ENCODE results near the gene TMEM218.

The TMEM218 gene

GRCh38 chr11:125111343-125112207 is at the start of gene TMEM218:
TSS of gene TMEM218 (minus strand) at chr11:125111626. CDS start at chr11:125102241, 9,385 bp downstream.
- DNase-seq: peak; percentile 98 to 99
- TF ChIP-seq POLR2A (IDR thresholded peaks at IDR 0.05; ENCODE audit: low read length) (peak; percentile 45), GATA1 (IDR thresholded peaks at IDR 0.05; ENCODE audit: low read depth, low read length) (no peak)

GRCh38 chr11:125157953-125158680 is 46.7 kb upstream of the TMEM218 start:
- DNase-seq: no peak
- no peak for TF ChIP-seq GATA1 (IDR thresholded peaks at IDR 0.05; ENCODE audit: low read depth, low read length)
- TF ChIP-seq POLR2A (IDR thresholded peaks at IDR 0.05; ENCODE audit: low read length): no peak

GRCh38 chr11:125157118-125157733 is 45.8 kb upstream of the TMEM218 start:
- no peak for DNase-seq
- TF ChIP-seq GATA1 (IDR thresholded peaks at IDR 0.05; ENCODE audit: low read depth, low read length) (no peak), POLR2A (IDR thresholded peaks at IDR 0.05; ENCODE audit: low read length) (no peak)

GRCh38 chr11:125156346-125157117 is 45.1 kb upstream of the TMEM218 start:
- TF ChIP-seq POLR2A (IDR thresholded peaks at IDR 0.05; ENCODE audit: low read length) (no peak), GATA1 (IDR thresholded peaks at IDR 0.05; ENCODE audit: low read depth, low read length) (no peak)
- no peak for DNase-seq

GRCh38 chr11:125155767-125156166 is 44.3 kb upstream of the TMEM218 start:
- TF ChIP-seq GATA1 (IDR thresholded peaks at IDR 0.05; ENCODE audit: low read depth, low read length) (no peak), POLR2A (IDR thresholded peaks at IDR 0.05; ENCODE audit: low read length) (no peak)

GRCh38 chr11:125155100-125155444 is 43.6 kb upstream of the TMEM218 start:
- TF ChIP-seq GATA1 (IDR thresholded peaks at IDR 0.05; ENCODE audit: low read depth, low read length) (no peak), POLR2A (IDR thresholded peaks at IDR 0.05; ENCODE audit: low read length) (no peak)
- no peak for DNase-seq

More at GRCh38 chr11:125155767-125156166, 44.3 kb upstream of the TMEM218 start:
- DNase-seq: no peak

- no peak for TF ChIP-seq POLR2A (IDR thresholded peaks at IDR 0.05; ENCODE audit: low read length)
- no peak for TF ChIP-seq GATA1 (IDR thresholded peaks at IDR 0.05; ENCODE audit: low read depth, low read length)
- no peak for DNase-seq
Measured at GRCh38 chr11:125154378-125155099, 43.1 kb upstream of the TMEM218 start.

- TF ChIP-seq GATA1 (IDR thresholded peaks at IDR 0.05; ENCODE audit: low read depth, low read length) (no peak), POLR2A (IDR thresholded peaks at IDR 0.05; ENCODE audit: low read length) (no peak)
- DNase-seq: no peak
Measured at GRCh38 chr11:125153837-125154236, 42.4 kb upstream of the TMEM218 start.

GRCh38 chr11:125148743-125149142 is 37.3 kb upstream of the TMEM218 start:
- no peak for DNase-seq
- TF ChIP-seq GATA1 (IDR thresholded peaks at IDR 0.05; ENCODE audit: low read depth, low read length) (no peak), POLR2A (IDR thresholded peaks at IDR 0.05; ENCODE audit: low read length) (no peak)

GRCh38 chr11:125148011-125148410 is 36.6 kb upstream of the TMEM218 start:
- TF ChIP-seq GATA1 (IDR thresholded peaks at IDR 0.05; ENCODE audit: low read depth, low read length) (no peak), POLR2A (IDR thresholded peaks at IDR 0.05; ENCODE audit: low read length) (no peak)
- no peak for DNase-seq

GRCh38 chr11:125147280-125147679 is 35.9 kb upstream of the TMEM218 start:
- no peak for TF ChIP-seq POLR2A (IDR thresholded peaks at IDR 0.05; ENCODE audit: low read length)
- no peak for TF ChIP-seq GATA1 (IDR thresholded peaks at IDR 0.05; ENCODE audit: low read depth, low read length)
- DNase-seq: no peak

- no peak for TF ChIP-seq POLR2A (IDR thresholded peaks at IDR 0.05; ENCODE audit: low read length)
- no peak for TF ChIP-seq GATA1 (IDR thresholded peaks at IDR 0.05; ENCODE audit: low read depth, low read length)
- DNase-seq: no peak
Measured at GRCh38 chr11:125146232-125146631, 34.8 kb upstream of the TMEM218 start.
